Measurements from ENCODE around the gene HCRTR1.

DNA sequence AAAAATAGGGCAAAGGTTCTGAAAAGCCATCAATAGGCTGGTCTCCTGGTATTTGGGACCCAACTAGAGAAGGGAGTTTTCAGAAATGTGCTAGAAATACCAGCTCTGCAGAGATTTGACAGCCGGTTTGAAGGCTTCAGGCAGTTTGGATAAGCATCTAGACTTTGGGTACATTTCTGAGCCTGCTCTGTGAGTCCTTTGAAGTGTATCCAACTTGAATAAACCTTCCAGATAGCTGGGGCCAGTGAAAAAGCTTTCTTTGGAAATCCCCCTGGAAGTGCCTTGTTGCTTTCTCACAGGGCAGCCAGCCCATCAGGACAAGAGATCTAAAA is 33.6 kb downstream of the HCRTR1 start:
- TF ChIP-seq, protein P1, sequence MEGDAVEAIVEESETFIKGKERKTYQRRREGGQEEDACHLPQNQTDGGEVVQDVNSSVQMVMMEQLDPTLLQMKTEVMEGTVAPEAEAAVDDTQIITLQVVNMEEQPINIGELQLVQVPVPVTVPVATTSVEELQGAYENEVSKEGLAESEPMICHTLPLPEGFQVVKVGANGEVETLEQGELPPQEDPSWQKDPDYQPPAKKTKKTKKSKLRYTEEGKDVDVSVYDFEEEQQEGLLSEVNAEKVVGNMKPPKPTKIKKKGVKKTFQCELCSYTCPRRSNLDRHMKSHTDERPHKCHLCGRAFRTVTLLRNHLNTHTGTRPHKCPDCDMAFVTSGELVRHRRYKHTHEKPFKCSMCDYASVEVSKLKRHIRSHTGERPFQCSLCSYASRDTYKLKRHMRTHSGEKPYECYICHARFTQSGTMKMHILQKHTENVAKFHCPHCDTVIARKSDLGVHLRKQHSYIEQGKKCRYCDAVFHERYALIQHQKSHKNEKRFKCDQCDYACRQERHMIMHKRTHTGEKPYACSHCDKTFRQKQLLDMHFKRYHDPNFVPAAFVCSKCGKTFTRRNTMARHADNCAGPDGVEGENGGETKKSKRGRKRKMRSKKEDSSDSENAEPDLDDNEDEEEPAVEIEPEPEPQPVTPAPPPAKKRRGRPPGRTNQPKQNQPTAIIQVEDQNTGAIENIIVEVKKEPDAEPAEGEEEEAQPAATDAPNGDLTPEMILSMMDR (conservative IDR thresholded peaks at IDR 0.05 in 1 of 2, IDR thresholded peaks at IDR 0.05 in 1 of 2; ENCODE audit: extremely low read depth in 1 of 2, insufficient read depth in 1 of 2, low read depth in 1 of 2, low read length in 2 of 2): no peak
- TF ChIP-seq EZH2 (IDR thresholded peaks at IDR 0.05; ENCODE audit: borderline replicate concordance, low read length): no peak
